ENCODE results near the gene CDH13.

- TF ChIP-seq POLR2A (IDR thresholded peaks at IDR 0.05) (no peak), CTCF (IDR thresholded peaks at IDR 0.05) (no peak)
Measured at GRCh38 chr16:83300326-83300725, 673.6 kb downstream of the CDH13 start.

All from thyroid gland (tissue), 4 donors.